GM23338 (cell line): ENCODE results near the gene FGF22. TPM values are rescaled to one million over a fixed set of nuclear protein-coding genes. Genes with fewer than 3 reads are reported as not detected.

ENCODE experiments used
- ATAC-seq: fragments of 200-7000 bp; cut with Tn5 transposase; 3 replicates; pipeline ENCODE4 v1.9.1; 2020
- DNase-seq: peaks from one replicate; pipeline ENCODE4 v3.0.0-alpha.2; 2015; ENCODE audit warnings: low spot score
- H2AFZ ChIP-seq: fragments of 200-600 bp; sonication (generic); 2 replicates; pipeline ENCODE4 v1.8.0; 2016; ENCODE audit warnings: antibody characterized with exemption, mild to moderate bottlenecking, moderate library complexity
- H3F3A ChIP-seq: fragments of 200-600 bp; sonication (generic); replicated peaks from 2 replicates; pipeline ENCODE4 v1.8.0; 2017; ENCODE audit warnings: antibody characterized with exemption, mixed run types, low read depth
- H3K27ac ChIP-seq: fragments of 200-600 bp; sonication (generic); 2 replicates; pipeline ENCODE4 v1.6.1; 2016; ENCODE audit warnings: low read depth
- H3K27me3 ChIP-seq: fragments of 200-600 bp; sonication (generic); 2 replicates; pipeline ENCODE4 v1.8.0; 2016; ENCODE audit warnings: mild to moderate bottlenecking, mixed run types, moderate library complexity; ENCODE audit not compliant: insufficient read depth
- H3K36me3 ChIP-seq: fragments of 200-600 bp; sonication (generic); 2 replicates; pipeline ENCODE4 v1.8.0; 2016; ENCODE audit warnings: mild to moderate bottlenecking; ENCODE audit not compliant: insufficient read depth
- H3K4me1 ChIP-seq: fragments of 200-600 bp; sonication (generic); 2 replicates; pipeline ENCODE4 v1.8.0; 2016; ENCODE audit warnings: mild to moderate bottlenecking, moderate library complexity; ENCODE audit not compliant: insufficient read depth
- H3K4me2 ChIP-seq: fragments of 200-600 bp; sonication (generic); 2 replicates; pipeline ENCODE4 v1.7.1; 2017; ENCODE audit warnings: mixed run types
- H3K4me3 ChIP-seq: fragments of 200-600 bp; sonication (generic); 2 replicates; pipeline ENCODE4 v1.6.1; 2016; ENCODE audit warnings: mixed run types
- H3K79me2 ChIP-seq: fragments of 200-600 bp; sonication (generic); replicated peaks from 2 replicates; pipeline ENCODE4 v1.8.0; 2017; ENCODE audit warnings: mild to moderate bottlenecking; ENCODE audit not compliant: insufficient read depth
- H3K9me2 ChIP-seq: fragments of 200-600 bp; sonication (generic); 2 replicates; pipeline ENCODE4 v1.8.0; 2017; ENCODE audit not compliant: insufficient read depth
- H4K20me1 ChIP-seq: fragments of 200-600 bp; sonication (generic); replicated peaks from 2 replicates; pipeline ENCODE4 v1.8.0; 2017; ENCODE audit warnings: mild to moderate bottlenecking; ENCODE audit not compliant: insufficient read depth
- H3K27ac Mint-ChIP-seq: 2 replicates; pipeline ENCODE4 v1.8.0; 2020; ENCODE audit warnings: inconsistent platforms, mild to moderate bottlenecking, moderate library complexity, mixed read lengths
- H3K27me3 Mint-ChIP-seq: 3 replicates; pipeline ENCODE4 v1.8.0; 2022; ENCODE audit warnings: low read depth, mild to moderate bottlenecking, moderate library complexity, mixed read lengths, inconsistent platforms; ENCODE audit not compliant: insufficient read depth, poor library complexity
- H3K36me3 Mint-ChIP-seq: 3 replicates; pipeline ENCODE4 v1.8.0; 2021; ENCODE audit warnings: low read depth, mild to moderate bottlenecking, inconsistent platforms, moderate library complexity, mixed read lengths
- H3K4me1 Mint-ChIP-seq: 3 replicates; pipeline ENCODE4 v1.8.0; 2020; ENCODE audit warnings: mild to moderate bottlenecking, inconsistent platforms, mixed read lengths
- H3K4me3 Mint-ChIP-seq: 3 replicates; pipeline ENCODE4 v1.8.0; 2021; ENCODE audit warnings: moderate library complexity, mild to moderate bottlenecking, inconsistent platforms, mixed read lengths
- H3K9me3 Mint-ChIP-seq: 3 replicates; pipeline ENCODE4 v1.8.0; 2020; ENCODE audit warnings: moderate library complexity, mild to moderate bottlenecking, inconsistent platforms, mixed read lengths
- CREB1 ChIP-seq: fragments of 250-450 bp; sonication (Bioruptor Pico); IDR thresholded peaks from 2 replicates; pipeline ENCODE4 v1.5.0; 2020; ENCODE audit warnings: low read depth, mild to moderate bottlenecking, moderate library complexity
- CTCF ChIP-seq, 2 experiments: fragments of 200-600 bp in 1 of 2; sonication (generic) in 1 of 2; conservative IDR thresholded peaks; 2 replicates each; pipeline versions ENCODE4 v1.5.1 to v1.6.1; 2016 to 2017; ENCODE audit warnings: antibody characterized with exemption in 2 of 2, low read depth in 2 of 2, mild to moderate bottlenecking in 2 of 2, moderate library complexity in 1 of 2
- ETS1 ChIP-seq: IDR thresholded peaks from 2 replicates; pipeline ENCODE4 v1.6.1; 2016; ENCODE audit warnings: antibody characterized with exemption
- EZH2 ChIP-seq: fragments of 200-600 bp; sonication (generic); IDR thresholded peaks from one replicate; pipeline ENCODE4 v1.8.0; 2017; ENCODE audit warnings: antibody characterized with exemption, mild to moderate bottlenecking, low read depth; ENCODE audit not compliant: unreplicated experiment
- EZH2phosphoT487 ChIP-seq: fragments of 200-600 bp; sonication (generic); IDR thresholded peaks from one replicate; pipeline ENCODE4 v1.8.1; 2018; ENCODE audit warnings: antibody characterized with exemption; ENCODE audit not compliant: unreplicated experiment
- JUNB ChIP-seq: IDR thresholded peaks from one replicate; pipeline ENCODE4 v1.6.1; 2016; ENCODE audit warnings: antibody characterized with exemption; ENCODE audit not compliant: unreplicated experiment
- NANOG ChIP-seq: IDR thresholded peaks from 2 replicates; pipeline ENCODE4 v1.6.1; 2016; ENCODE audit warnings: antibody characterized with exemption, borderline replicate concordance
- POLR2AphosphoS5 ChIP-seq: IDR thresholded peaks from 2 replicates; pipeline ENCODE4 v1.6.1; 2016; ENCODE audit warnings: antibody characterized with exemption, low read depth
- REST ChIP-seq: IDR thresholded peaks from one replicate; pipeline ENCODE4 v1.6.1; 2018; ENCODE audit warnings: antibody characterized with exemption; ENCODE audit not compliant: unreplicated experiment
- STAT1 ChIP-seq: IDR thresholded peaks from one replicate; pipeline ENCODE4 v1.6.1; 2016; ENCODE audit warnings: antibody characterized with exemption; ENCODE audit not compliant: unreplicated experiment
- ZNF114 ChIP-seq: fragments of 250-450 bp; sonication (Bioruptor Pico); IDR thresholded peaks from 2 replicates; pipeline ENCODE4 v1.5.0; 2020; ENCODE audit warnings: mild to moderate bottlenecking, moderate library complexity
- ZNF331 ChIP-seq: fragments of 250-450 bp; sonication (Bioruptor Pico); IDR thresholded peaks from 2 replicates; pipeline ENCODE4 v1.5.0; 2020; ENCODE audit warnings: low read depth, mild to moderate bottlenecking, moderate library complexity
- ZNF462 ChIP-seq: fragments of 250-450 bp; sonication (Bioruptor Pico); IDR thresholded peaks from 2 replicates; pipeline ENCODE4 v1.5.0; 2020; ENCODE audit warnings: mild to moderate bottlenecking, moderate library complexity
- polyA plus RNA-seq: library from polyadenylated mRNA; unstranded; fragments of >200 nt; fragmentation: Nextera tagmentation; extraction: Ambion mirVana; gene quantifications from 2 replicates; pipeline ENCODE4 v1.2.1, GENCODE V29; 2016
- total RNA-seq: library from RNA; depleted of rRNA; stranded (reverse); fragments of >200 nt; shearing (Covaris generic); gene quantifications from 2 replicates; pipeline ENCODE4 v1.2.3, GENCODE V29; 2014

Gene FGF22
- total and polyA plus RNA-seq, 2 experiments from 2014 or later: 1.0 to 2.8 TPM

GRCh38 chr19:644363-644762, 4.7 kb downstream of the FGF22 start:
- Histone ChIP-seq H3K4me2 (no peak overlapping the region), H3K27ac (no peak overlapping the region), H3K79me2 (no peaks in the 10 kb centered on the region), H4K20me1 (no peaks in the 10 kb centered on the region; the same call in 1 of the 2 replicates), H2AFZ (no peak overlapping the region), H3K27me3 (no peaks in the 10 kb centered on the region), H3K9me2 (no peaks in the 10 kb centered on the region), H3K36me3 (0 out of 2 replicates have a peak, but pooled peaks cover 5% of the 10 kb centered on the region), H3K4me1 (no peaks in the 10 kb centered on the region), H3F3A (no peaks in the 10 kb centered on the region), H3K4me3 (no peak overlapping the region)
- ATAC-seq (no peak), DNase-seq (no peak)
- no peaks in the 10 kb centered on the region; the same call in 2 of the 3 replicates for H3K9me3 Mint-ChIP-seq
- peaks cover under 1% of the 10 kb centered on the region; the same call in 2 of the 3 replicates for H3K4me1 Mint-ChIP-seq
- peaks cover 17% of the 10 kb centered on the region for H3K27me3 Mint-ChIP-seq
- no peak overlapping the region for H3K27ac Mint-ChIP-seq
- peaks cover 17% of the 10 kb centered on the region; the same call in 2 of the 3 replicates for H3K36me3 Mint-ChIP-seq
- TF ChIP-seq STAT1: no peak
- no peak for TF ChIP-seq ZNF114 (CRISPR knock-in tag)
- no peak for TF ChIP-seq EZH2phosphoT487
- no peak for TF ChIP-seq NANOG
- no peak for TF ChIP-seq EZH2
- TF ChIP-seq ETS1: no peak
- no peak for TF ChIP-seq POLR2AphosphoS5
- no peak for TF ChIP-seq CREB1 (CRISPR knock-in tag)
- TF ChIP-seq ZNF462 (CRISPR knock-in tag): no peak
- no peak for TF ChIP-seq JUNB
- TF ChIP-seq REST: no peak
- no peak for TF ChIP-seq ZNF331 (CRISPR knock-in tag)
- no peak for TF ChIP-seq CTCF (conservative IDR thresholded peaks at IDR 0.05; ENCODE audit: low read depth in 2 of 2)
- H3K4me3 Mint-ChIP-seq: no peak overlapping the region
